HG03135 (cell line): ENCODE data around the gene FBXO7.
"Not testable (repeated sequence)": the region's sequence is repeated elsewhere in the genome, so short reads cannot be mapped to it uniquely, and the experiment has no call there.

Source experiments
- ATAC-seq: cut with Tn5 transposase; IDR thresholded peaks from one replicate; pipeline ENCODE4 v1.9.1; 2021; ENCODE audit warnings: mild to moderate bottlenecking, moderate library complexity; ENCODE audit not compliant: unreplicated experiment

The FBXO7 gene

DNA sequence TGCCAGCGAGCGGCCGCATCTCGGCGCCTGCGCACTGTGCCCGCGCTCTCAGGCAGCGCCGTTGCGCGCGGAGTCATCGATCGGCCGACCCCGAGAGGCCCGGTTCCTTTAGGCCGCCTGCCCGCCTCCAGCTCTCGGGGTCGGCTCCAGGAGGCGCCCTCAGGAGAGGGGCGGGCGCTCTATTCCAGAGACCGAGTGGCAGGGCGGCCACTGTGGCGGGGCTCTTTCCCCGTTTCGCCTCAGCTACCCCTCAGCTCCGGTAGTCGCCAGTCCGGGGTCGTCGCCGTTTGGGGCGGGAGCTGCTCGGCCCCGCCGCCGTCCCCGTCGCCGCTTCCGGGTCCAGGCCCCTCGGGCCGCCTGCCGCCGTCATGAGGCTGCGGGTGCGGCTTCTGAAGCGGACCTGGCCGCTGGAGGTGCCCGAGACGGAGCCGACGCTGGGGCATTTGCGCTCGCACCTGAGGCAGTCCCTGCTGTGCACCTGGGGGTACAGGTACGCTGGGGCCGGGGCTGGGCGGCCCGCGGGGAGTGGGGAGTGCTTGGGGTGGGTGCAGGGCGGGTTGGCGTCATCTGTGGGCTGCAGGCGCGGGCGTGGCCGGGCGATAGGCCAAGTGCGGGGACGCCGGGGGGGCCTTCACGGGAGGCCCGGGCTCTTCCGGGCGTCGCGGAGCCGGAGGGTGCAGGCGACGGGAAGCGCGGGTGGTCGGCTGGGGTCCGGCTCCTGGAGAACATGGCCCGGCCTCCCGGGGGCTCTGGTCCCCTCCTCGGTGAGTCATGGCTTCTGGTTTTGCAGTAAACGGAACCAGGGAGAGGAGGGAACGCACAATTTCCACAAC, at the start of gene FBXO7:
Gene FBXO7, plus strand, starts transcription at position 177 of the 833 bp plus-strand sequence. Its CDS starts 192 bp downstream, at position 369.
- ATAC-seq = peak; percentile 50

- no peak for ATAC-seq
Observed at GRCh38 chr22:32426881-32427280, 47.7 kb upstream of the FBXO7 start.

GRCh38 chr22:32430352-32430751, 44.3 kb upstream of the FBXO7 start:
- no peak for ATAC-seq

GRCh38 chr22:32444068-32444467, 30.5 kb upstream of the FBXO7 start:
- ATAC-seq = no peak

DNA sequence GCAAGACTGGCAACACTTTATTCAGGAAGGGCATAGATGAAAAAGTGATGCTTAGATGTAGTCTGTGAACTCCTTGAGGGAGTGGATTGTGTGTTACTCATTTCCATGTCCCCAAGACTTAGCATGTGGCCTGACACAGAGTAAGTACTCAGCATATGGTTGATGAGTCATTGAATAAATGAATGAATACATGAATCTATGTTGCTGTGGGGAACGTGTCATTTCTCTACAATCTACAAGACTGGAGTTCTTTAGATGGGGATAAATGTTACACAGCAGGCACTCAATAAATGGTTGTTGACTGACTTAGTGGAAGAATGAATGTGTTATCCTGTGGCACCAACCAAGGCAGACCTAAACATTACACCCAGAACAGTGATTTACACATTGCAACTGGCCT, 28.3 kb upstream of the FBXO7 start:
- ATAC-seq = no peak

DNA sequence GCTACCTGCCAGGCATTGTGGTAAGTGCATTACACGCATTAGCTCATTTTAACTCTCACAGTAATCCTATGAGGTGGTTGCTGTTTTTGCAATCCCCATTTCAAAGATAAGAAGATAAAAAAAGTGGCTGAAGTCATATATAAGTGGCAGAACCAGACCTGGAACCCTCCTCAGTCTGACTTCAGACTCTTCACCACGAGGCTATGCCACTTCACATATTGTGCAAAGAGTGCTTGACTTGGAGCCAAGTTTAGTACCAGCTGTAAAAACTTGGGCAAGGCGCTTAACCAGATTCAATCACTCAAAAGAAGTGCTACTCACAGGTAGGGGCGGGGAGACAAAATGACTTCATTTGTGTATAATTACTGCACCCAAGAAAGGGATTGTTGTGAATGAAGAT, 25.6 kb upstream of the FBXO7 start:
- no peak for ATAC-seq

DNA sequence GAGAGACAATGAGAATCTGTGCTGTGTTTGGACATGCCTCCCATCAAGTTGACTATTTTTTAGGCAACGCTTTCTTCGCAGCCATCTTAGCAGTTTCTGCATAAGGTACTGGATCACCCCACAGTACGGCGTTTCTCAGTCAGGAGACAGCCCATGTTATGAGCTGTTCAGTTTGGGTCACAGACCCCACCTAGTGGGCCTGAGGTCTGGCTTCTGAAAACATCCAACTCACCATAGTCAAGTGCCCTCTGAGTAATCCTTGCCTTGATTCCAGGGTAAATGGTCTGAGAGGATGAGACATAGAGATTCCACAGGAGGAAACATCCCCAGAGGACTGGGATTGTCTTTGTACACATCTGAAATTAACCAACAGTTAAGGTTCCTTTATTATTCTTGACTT, 17.6 kb upstream of the FBXO7 start:
- ATAC-seq = no peak

DNA sequence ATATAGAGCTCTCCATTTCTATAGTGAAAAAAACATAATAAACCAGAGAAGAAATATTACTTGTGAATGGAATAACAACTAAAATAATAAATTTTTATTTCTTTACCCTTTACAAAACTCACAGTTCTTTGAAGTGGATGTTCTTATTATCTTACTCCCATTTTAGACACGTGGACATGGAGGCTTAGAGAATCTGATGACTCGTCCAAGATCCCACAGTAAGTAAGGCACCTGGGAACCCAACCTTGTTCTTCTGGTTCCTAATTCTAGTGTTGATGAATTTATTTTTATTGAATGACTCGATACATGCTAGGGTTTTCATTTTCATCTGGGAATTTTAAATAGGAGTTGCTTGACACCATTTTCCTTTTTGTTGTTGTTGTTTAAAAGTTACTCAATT, 12.2 kb upstream of the FBXO7 start:
- ATAC-seq = no peak

GRCh38 chr22:32465661-32466060, 8.9 kb upstream of the FBXO7 start:
- ATAC-seq = no peak

DNA sequence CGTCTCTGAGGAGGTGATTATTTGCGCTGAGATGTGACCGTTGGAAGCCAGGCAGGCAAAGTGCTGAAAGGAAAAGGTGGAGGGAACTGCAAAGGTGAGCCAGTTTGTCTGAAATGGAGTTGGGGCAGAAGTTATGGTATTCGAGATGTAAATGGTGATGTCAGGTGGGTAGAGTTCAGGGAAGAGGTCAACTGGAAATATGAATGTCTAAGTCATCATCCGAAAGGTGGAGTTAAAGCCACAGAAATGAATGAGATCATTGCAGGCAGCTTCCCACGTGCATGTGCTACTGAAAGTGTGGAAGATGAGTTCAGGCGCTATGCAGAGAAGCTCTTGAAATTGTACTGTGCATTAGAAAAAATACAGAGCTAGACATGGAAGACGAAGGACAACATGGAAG, 8.1 kb upstream of the FBXO7 start:
- no peak for ATAC-seq

GRCh38 chr22:32469799-32470212, 4.8 kb upstream of the FBXO7 start:
- no peak for ATAC-seq

- ATAC-seq = no peak
Observed at GRCh38 chr22:32473388-32473952, 1.1 kb upstream of the FBXO7 start.

DNA sequence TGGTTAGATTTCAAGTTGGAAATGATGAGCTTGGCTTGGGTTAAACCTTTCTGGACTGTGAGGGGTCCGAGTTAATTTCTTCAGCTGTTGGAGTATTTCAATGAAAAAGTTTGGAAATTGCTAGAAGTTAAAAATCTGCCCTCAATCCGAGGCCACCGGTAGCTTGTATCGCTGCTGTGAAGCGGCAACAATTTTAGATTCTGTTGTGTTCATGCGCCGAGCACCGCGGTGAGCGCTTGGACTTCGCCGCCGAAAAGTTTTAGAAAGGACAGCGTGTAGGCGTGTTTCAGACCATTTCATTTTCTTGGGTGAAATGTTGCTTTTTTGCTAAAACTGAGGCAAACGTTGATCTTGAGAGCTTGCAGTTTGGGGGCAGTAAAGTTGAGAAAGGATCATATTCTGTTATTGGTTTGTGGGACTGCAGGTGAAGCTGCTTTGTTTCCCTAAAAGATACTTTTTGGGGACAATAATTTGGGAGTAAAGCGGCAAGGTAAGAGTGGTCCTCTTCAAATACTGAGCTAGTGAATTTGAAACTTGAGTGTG, 928 bp downstream of the FBXO7 start:
- ATAC-seq = peak; percentile 23

- no peak for ATAC-seq
Observed at GRCh38 chr22:32476281-32477195, 1.9 kb downstream of the FBXO7 start.

DNA sequence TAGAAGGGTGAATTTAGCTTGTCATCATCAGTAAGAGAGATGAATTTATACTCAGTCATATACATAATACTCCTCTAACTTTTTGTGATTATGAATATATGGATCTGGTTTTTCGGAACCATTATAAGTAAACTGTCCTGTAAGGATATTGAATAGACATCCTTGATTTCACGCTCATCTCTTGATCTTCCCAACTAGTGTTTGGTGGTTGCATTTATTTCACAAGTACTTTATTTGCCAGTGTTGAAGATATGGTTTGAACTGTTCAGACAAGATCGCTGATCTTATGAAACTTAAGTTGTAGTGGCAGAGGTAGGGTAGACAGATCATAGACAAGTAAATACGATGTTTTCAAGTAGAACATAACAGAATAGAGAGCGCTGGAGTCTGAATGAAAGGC, 3.0 kb downstream of the FBXO7 start:
- ATAC-seq = no peak

DNA sequence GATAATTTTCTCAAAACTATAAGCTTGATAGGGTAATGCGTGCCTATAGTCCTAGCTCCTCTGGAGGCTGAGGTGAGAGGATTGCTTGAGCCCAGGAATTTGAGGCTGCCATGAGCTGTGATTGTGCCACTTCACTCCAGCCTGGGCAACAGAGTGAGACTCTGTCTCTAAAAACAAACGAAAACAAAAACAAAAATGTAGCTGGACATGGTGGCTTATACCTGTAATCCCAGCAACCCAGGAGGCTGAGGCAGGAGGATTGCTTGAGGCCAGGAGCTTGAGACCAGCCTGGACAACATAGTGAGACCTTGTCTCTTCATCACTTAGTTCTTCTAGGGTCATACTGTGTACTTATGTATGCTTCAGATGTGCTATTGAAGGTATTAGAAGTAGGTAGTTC, 3.9 kb downstream of the FBXO7 start:
- ATAC-seq = not testable (repeated sequence)

- no peak for ATAC-seq
Observed at GRCh38 chr22:32478994-32479393, 4.4 kb downstream of the FBXO7 start.

- ATAC-seq = no peak
Observed at GRCh38 chr22:32480238-32480637, 5.6 kb downstream of the FBXO7 start.

GRCh38 chr22:32482708-32483107, 8.1 kb downstream of the FBXO7 start:
- ATAC-seq = no peak

GRCh38 chr22:32486656-32487390, 12.2 kb downstream of the FBXO7 start:
- ATAC-seq = no peak

DNA sequence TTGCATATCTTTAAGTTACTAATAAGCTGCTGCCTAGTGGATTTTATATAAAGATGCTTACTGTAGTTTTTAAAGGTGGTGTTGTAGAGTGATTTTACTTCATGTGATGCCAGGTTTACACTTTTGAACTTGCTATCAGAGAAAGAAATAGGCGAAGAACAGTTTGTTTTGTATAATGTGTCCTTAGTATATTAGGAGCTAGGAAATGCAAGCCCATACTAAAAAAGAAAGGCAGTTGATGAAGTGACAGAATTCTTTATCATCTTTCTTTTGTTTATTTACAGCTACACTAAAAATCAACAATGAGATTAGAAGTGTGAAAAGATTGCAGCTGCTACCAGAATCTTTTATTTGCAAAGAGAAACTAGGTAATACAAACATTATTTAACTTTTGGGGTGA, 12.8 kb downstream of the FBXO7 start:
- no peak for ATAC-seq
